ENCODE measurements around the gene RAP1GAP.

Gene RAP1GAP

DNA sequence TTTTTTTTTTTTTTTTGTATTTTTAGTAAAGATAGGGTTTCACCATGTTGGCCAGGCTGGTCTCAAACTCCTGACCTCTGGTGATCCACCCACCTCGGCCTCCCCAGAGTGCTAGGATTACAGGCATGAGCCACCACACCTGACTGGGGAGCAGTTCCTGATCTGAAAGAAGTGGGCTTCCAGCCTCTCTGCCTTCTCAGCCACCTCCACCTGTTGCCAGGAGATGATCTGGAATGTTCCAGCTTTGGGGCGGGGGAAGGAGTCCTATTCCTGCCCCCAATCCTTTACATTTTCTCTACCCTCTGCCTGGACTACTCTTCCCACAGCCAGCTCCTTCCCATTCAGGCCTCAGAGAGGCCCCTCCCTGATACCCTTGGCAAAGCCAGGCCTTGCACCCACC is 28.1 kb downstream of the RAP1GAP start:
- no peak overlapping the region for H3K9ac ChIP-seq (ENCODE audit: low read depth, low read length)
- H3K36me3 ChIP-seq (ENCODE audit: insufficient read depth, low read length), result no peaks in the 10 kb centered on the region
- no peak overlapping the region for H3K4me3 ChIP-seq (ENCODE audit: low read length)
- H3K9me3 ChIP-seq (ENCODE audit: insufficient read depth, low read depth, low read length), result no peaks in the 10 kb centered on the region
- peaks cover 7% of the 10 kb centered on the region; the same call in 1 of the 2 replicates for H3K4me1 ChIP-seq (ENCODE audit: insufficient read depth, low read length)
- no peaks in the 10 kb centered on the region for H3K27me3 ChIP-seq (ENCODE audit: insufficient read depth, low read length)
- no peak overlapping the region for H3K27ac ChIP-seq (ENCODE audit: low read depth, low read length)
- WGBS, result 98% methylated on average over 2 of the region's 2 CpGs

DNA sequence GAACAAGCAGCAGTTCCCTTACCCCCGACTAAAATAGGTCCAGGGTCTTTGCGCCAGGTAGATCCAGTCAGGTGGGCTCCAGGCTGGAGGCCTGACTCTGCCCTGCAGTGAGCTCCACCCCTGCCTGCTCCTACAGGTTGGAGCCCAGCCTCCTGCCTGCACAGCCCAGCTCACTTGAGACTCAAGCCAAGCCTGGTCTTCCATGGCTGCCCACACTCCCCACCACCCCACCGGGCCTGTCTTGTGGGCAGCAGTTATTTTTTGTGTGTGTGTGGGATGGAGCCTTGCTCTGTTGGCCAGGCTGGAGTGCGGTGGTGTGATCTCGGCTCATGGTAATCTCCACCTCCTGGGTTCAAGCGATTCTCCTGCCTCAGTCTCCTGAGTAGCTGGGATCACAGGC is 28.5 kb downstream of the RAP1GAP start:
- Histone ChIP-seq H3K4me3 (ENCODE audit: low read length) (no peak overlapping the region), H3K9me3 (ENCODE audit: insufficient read depth, low read depth, low read length) (no peaks in the 10 kb centered on the region), H3K36me3 (ENCODE audit: insufficient read depth, low read length) (no peaks in the 10 kb centered on the region), H3K27ac (ENCODE audit: low read depth, low read length) (no peak overlapping the region), H3K27me3 (ENCODE audit: insufficient read depth, low read length) (no peaks in the 10 kb centered on the region), H3K9ac (ENCODE audit: low read depth, low read length) (no peak overlapping the region), H3K4me1 (ENCODE audit: insufficient read depth, low read length) (peaks cover 7% of the 10 kb centered on the region; the same call in 1 of the 2 replicates)
- WGBS, result 95% methylated on average over 5 of the region's 6 CpGs

GRCh38 chr1:21639594-21640041 is 29.5 kb downstream of the RAP1GAP start:
- no peaks in the 10 kb centered on the region for H3K9me3 ChIP-seq (ENCODE audit: insufficient read depth, low read depth, low read length)
- H3K27ac ChIP-seq (ENCODE audit: low read depth, low read length), result no peak overlapping the region
- no peak overlapping the region for H3K4me3 ChIP-seq (ENCODE audit: low read length)
- no peaks in the 10 kb centered on the region for H3K27me3 ChIP-seq (ENCODE audit: insufficient read depth, low read length)
- peaks cover 7% of the 10 kb centered on the region; the same call in 1 of the 2 replicates for H3K4me1 ChIP-seq (ENCODE audit: insufficient read depth, low read length)
- no peaks in the 10 kb centered on the region for H3K36me3 ChIP-seq (ENCODE audit: insufficient read depth, low read length)
- no peak overlapping the region for H3K9ac ChIP-seq (ENCODE audit: low read depth, low read length)
- 43% methylated on average over 24 of the region's 24 CpGs for WGBS

- no peak overlapping the region for H3K4me3 ChIP-seq (ENCODE audit: low read length)
- 0 out of 2 replicates have a peak overlapping the region, but pooled peaks have one; percentile 6 for H3K27ac ChIP-seq (ENCODE audit: low read depth, low read length)
- no peaks in the 10 kb centered on the region for H3K36me3 ChIP-seq (ENCODE audit: insufficient read depth, low read length)
- WGBS, result 44% methylated on average over 10 of the region's 10 CpGs
- H3K4me1 ChIP-seq (ENCODE audit: insufficient read depth, low read length), result peaks cover 7% of the 10 kb centered on the region; the same call in 1 of the 2 replicates
- no peaks in the 10 kb centered on the region for H3K9me3 ChIP-seq (ENCODE audit: insufficient read depth, low read depth, low read length)
- H3K9ac ChIP-seq (ENCODE audit: low read depth, low read length), result peak overlapping the region; percentile 58; the same call in 1 of the 2 replicates
- H3K27me3 ChIP-seq (ENCODE audit: insufficient read depth, low read length), result no peaks in the 10 kb centered on the region
Measured at GRCh38 chr1:21638531-21639341, 30.4 kb downstream of the RAP1GAP start.

DNA sequence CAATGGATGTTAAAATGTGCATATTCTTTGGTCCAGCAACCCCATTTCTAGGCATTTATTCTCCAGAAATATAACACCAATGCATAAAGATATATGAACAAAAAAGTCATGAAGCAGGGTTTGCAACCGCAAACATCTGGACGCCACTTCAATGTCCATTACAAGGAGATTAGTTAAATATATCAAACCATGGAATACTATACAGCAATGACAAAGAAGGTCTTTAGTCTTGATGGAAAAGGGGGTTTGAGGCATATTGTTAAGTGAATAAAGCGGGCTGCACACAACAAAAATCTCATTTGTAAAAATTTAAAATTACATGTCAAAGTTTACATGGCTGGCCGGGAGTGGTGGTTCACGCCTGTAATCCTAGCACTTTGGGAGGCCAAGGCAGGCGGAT is 31.6 kb downstream of the RAP1GAP start:
- 97% methylated on average over 3 of the region's 6 CpGs for WGBS
- no peak overlapping the region for H3K27ac ChIP-seq (ENCODE audit: low read depth, low read length)
- peaks cover 7% of the 10 kb centered on the region; the same call in 1 of the 2 replicates for H3K4me1 ChIP-seq (ENCODE audit: insufficient read depth, low read length)
- no peaks in the 10 kb centered on the region for H3K36me3 ChIP-seq (ENCODE audit: insufficient read depth, low read length)
- H3K9ac ChIP-seq (ENCODE audit: low read depth, low read length), result no peak overlapping the region
- H3K4me3 ChIP-seq (ENCODE audit: low read length), result no peak overlapping the region
- H3K9me3 ChIP-seq (ENCODE audit: insufficient read depth, low read depth, low read length), result no peaks in the 10 kb centered on the region
- H3K27me3 ChIP-seq (ENCODE audit: insufficient read depth, low read length), result no peaks in the 10 kb centered on the region

DNA sequence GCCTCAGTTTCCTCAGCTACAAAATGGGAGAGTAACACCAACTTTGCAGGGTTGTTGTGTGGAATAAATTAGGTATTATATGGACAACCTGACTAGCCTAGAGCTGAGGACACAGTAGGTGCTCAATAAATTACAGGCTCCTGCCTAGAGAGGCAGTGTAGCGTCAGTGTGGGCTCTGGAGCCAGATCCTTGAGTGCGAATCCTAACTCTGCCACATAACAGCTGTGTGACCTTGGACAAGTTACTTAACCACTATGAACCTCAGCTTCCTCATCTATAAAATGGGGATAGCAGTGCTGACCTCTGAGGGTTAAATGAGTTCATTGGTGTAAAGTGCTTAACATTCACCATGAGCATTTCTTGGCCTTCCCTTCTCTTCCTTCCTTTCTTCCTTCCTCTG is 33.1 kb downstream of the RAP1GAP start:
- Histone ChIP-seq H3K9ac (ENCODE audit: low read depth, low read length) (no peak overlapping the region), H3K27me3 (ENCODE audit: insufficient read depth, low read length) (no peaks in the 10 kb centered on the region), H3K27ac (ENCODE audit: low read depth, low read length) (no peak overlapping the region), H3K36me3 (ENCODE audit: insufficient read depth, low read length) (no peaks in the 10 kb centered on the region), H3K4me1 (ENCODE audit: insufficient read depth, low read length) (peaks cover 13% of the 10 kb centered on the region), H3K4me3 (ENCODE audit: low read length) (no peak overlapping the region), H3K9me3 (ENCODE audit: insufficient read depth, low read depth, low read length) (no peaks in the 10 kb centered on the region)
- WGBS, result 98% methylated on average over 2 of the region's 2 CpGs

GRCh38 chr1:21634806-21635535 is 34.2 kb downstream of the RAP1GAP start:
- 71% methylated on average over 11 of the region's 12 CpGs for WGBS
- Histone ChIP-seq H3K36me3 (ENCODE audit: insufficient read depth, low read length) (no peaks in the 10 kb centered on the region), H3K27ac (ENCODE audit: low read depth, low read length) (0 out of 2 replicates have a peak overlapping the region, but pooled peaks have one; percentile 10), H3K4me1 (ENCODE audit: insufficient read depth, low read length) (peaks cover 11% of the 10 kb centered on the region), H3K9me3 (ENCODE audit: insufficient read depth, low read depth, low read length) (no peaks in the 10 kb centered on the region), H3K4me3 (ENCODE audit: low read length) (no peak overlapping the region), H3K27me3 (ENCODE audit: insufficient read depth, low read length) (no peaks in the 10 kb centered on the region), H3K9ac (ENCODE audit: low read depth, low read length) (no peak overlapping the region)

DNA sequence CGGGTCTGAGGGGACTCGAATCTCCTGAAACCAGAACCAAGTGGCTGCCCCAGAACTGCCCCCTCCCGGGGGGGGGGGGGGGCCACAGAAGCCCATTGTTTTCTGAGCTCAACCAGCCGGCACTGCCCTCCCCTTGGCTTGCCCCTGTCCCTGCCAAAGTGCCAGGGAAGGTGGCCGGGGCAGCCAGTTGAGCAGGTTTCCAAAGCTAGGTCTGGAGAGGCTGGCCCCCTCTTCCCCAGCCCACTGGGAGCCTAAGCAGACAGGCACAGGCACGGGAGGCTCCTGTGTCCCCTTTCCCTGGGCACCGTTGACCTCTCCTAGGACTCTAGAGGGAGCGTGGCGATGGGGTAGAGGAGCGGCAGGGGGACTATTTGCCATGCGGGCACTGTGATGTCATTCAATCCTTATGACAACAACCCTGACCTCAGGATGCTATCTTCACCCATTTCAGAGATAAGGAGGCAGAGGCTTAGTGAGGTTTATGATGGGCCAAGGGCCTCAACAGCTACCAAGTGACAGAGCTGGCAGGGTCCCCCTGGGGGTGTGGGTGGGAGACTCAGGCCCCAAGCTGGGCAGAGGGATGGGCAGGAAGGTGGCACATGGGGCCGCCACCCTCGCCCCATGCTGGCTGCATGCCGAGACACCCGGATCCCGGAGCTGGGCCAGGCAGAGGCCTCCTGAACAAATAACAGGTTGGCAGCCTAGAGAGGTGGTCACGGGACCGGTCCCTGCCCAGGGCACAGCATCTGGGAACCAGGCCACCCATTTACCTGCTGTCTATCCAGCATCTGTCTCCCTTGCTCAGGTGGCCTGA is 35.0 kb downstream of the RAP1GAP start:
- Histone ChIP-seq H3K9me3 (ENCODE audit: insufficient read depth, low read depth, low read length) (no peaks in the 10 kb centered on the region), H3K9ac (ENCODE audit: low read depth, low read length) (no peak overlapping the region), H3K27me3 (ENCODE audit: insufficient read depth, low read length) (no peaks in the 10 kb centered on the region), H3K4me1 (ENCODE audit: insufficient read depth, low read length) (peaks cover 15% of the 10 kb centered on the region), H3K4me3 (ENCODE audit: low read length) (no peak overlapping the region), H3K36me3 (ENCODE audit: insufficient read depth, low read length) (no peaks in the 10 kb centered on the region), H3K27ac (ENCODE audit: low read depth, low read length) (no peak overlapping the region)
- WGBS, result 92% methylated on average over 18 of the region's 18 CpGs

GRCh38 chr1:21633141-21633755 is 35.9 kb downstream of the RAP1GAP start:
- H3K9ac ChIP-seq (ENCODE audit: low read depth, low read length), result no peak overlapping the region
- no peaks in the 10 kb centered on the region for H3K36me3 ChIP-seq (ENCODE audit: insufficient read depth, low read length)
- H3K9me3 ChIP-seq (ENCODE audit: insufficient read depth, low read depth, low read length), result no peaks in the 10 kb centered on the region
- peaks cover 17% of the 10 kb centered on the region for H3K4me1 ChIP-seq (ENCODE audit: insufficient read depth, low read length)
- H3K27ac ChIP-seq (ENCODE audit: low read depth, low read length), result no peak overlapping the region
- H3K27me3 ChIP-seq (ENCODE audit: insufficient read depth, low read length), result no peaks in the 10 kb centered on the region
- WGBS, result 88% methylated on average over 7 of the region's 7 CpGs
- no peak overlapping the region for H3K4me3 ChIP-seq (ENCODE audit: low read length)

DNA sequence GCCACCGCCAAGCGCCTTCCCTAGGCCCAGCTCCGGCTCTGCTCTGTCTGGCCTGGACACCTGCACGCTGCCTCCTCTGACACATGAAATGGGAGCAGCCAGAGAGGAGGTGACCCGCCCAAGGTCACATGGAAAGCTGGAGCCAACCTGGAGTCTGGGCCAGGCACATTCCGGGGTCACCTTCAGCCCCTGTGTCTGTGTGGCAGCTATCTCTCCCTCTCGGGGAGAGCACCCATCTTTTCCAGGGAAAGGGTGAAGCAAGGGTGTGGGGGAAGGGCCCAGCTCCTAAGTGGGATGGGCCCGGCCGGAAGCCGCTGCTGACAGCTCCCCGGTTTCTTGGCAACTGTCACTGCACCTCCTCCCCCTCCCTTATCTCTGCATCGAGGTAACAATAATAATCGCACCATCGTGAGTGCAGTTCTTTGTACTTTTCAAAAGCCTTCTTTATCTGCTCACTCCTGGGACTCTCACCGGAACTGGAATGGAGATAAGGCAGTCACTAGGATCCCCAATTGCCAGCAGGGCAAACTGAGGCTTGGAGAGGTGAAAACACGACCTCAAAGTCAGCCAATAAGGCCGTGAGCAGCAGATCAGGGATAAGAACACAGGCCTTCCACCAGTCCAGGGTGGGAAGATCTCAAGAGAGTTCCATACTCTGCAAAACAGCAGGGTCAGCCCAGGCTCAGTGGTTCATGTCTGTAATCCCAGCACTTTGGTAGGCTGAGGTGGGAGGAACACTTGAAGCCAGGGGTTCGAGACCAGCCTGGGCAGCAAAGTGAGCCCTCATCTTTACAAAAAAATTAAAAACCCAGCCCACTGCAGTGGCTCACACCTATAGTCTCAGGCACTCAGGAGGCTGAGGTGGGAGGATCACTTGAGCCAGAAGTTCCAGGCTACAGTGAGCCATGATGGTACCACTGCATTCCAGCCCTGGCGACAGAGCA is 36.9 kb downstream of the RAP1GAP start:
- no peak overlapping the region for H3K9ac ChIP-seq (ENCODE audit: low read depth, low read length)
- H3K36me3 ChIP-seq (ENCODE audit: insufficient read depth, low read length), result no peaks in the 10 kb centered on the region
- H3K9me3 ChIP-seq (ENCODE audit: insufficient read depth, low read depth, low read length), result no peaks in the 10 kb centered on the region
- H3K4me1 ChIP-seq (ENCODE audit: insufficient read depth, low read length), result peaks cover 17% of the 10 kb centered on the region
- 67% methylated on average over 19 of the region's 19 CpGs for WGBS
- H3K27ac ChIP-seq (ENCODE audit: low read depth, low read length), result no peak overlapping the region
- H3K27me3 ChIP-seq (ENCODE audit: insufficient read depth, low read length), result no peaks in the 10 kb centered on the region
- H3K4me3 ChIP-seq (ENCODE audit: low read length), result no peak overlapping the region

All from HUES64 (cell line).